ENCODE data around the gene ATAD2B.

ATAD2B gene

DNA sequence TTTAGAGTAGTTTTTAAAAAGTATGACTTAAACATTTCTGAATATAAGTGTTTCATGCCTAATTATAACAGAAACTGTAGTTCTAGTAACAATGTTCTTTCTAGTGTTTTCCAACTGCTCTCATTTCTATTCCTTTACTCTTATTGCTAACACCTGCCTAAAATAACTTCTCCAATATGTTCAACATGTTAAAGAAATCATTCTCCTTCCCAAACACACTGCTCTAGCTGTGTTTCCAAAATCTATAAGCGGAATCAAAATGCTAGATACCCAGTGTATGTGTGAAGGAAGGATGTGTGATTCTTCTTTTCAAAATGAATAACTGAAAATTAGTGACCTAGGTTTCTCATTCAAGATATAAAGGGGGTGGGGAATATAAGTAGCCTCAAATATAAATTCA is 89.1 kb downstream of the ATAD2B start:
- DNase-seq (ENCODE audit: low read depth in 2 of 2) = no peak

GRCh38 chr2:23836971-23837565 is 89.9 kb downstream of the ATAD2B start:
- no peak for DNase-seq (ENCODE audit: low read depth in 2 of 2)

GRCh38 chr2:23836505-23836904 is 90.4 kb downstream of the ATAD2B start:
- DNase-seq (ENCODE audit: low read depth in 2 of 2) = no peak

- no peak for DNase-seq (ENCODE audit: low read depth in 2 of 2)
These were observed 90.9 kb downstream of the ATAD2B start for GRCh38 chr2:23835988-23836387.

- no peak for DNase-seq (ENCODE audit: low read depth in 2 of 2)
These were observed 91.5 kb downstream of the ATAD2B start for GRCh38 chr2:23835423-23835822.

DNA sequence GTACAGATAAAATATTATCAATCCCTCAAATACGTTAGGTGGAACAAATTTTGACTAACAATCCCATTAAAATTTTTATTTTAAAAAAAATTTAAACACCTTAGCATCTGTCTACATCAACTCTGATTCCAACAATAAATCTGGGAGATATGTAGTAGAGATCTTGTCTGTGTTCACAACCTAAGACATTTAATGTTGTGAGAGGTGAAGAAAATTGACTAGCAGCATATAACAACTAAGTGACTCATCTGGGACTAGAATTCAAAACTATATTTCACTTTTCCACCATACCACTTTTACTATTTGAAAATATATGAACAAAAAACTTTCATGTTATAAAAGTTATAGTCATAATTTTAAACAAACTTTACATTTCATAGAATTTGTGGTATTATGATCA is 97.9 kb downstream of the ATAD2B start:
- DNase-seq (ENCODE audit: low read depth in 2 of 2) = no peak

GRCh38 chr2:23828256-23828980 is 98.5 kb downstream of the ATAD2B start:
- no peak for DNase-seq (ENCODE audit: low read depth in 2 of 2)

DNA sequence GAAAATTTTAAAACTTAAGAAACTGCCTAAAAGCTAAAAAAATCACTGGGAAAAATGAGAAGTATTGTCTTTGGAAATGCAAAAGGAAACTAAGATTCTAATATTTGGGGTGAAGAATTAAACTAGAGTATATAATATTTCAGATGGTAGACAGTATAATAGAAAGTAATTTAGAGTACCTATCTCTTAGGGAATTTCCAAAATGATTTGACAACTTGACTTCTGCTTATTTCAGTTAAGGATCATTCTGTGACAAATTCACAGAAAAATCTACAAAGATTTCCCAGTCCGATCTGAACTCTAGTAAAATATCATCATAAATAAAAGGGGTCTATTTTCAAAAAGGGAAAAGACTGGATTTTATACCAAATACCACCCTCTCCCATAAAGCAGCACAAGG is 99.6 kb downstream of the ATAD2B start:
- no peak for DNase-seq (ENCODE audit: low read depth in 2 of 2)

DNA sequence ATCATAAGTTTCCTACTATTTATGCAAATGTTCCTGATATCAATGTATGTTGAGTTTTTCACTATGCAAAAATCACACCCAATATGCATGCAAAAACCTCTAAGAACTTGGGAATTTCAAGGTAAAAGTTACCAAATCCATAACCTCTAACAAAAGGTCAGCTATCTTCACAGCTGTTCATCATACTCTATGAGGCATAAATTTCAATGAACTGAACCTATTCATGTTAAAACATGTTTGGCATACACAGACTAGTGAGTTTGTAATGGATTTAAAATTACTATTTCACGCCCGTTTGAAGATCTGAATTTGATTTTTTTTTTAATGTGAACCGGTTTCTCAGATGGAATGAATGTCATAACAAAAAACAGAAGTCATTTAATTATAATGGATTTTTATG is 100.2 kb downstream of the ATAD2B start:
- DNase-seq (ENCODE audit: low read depth in 2 of 2) = no peak

DNA sequence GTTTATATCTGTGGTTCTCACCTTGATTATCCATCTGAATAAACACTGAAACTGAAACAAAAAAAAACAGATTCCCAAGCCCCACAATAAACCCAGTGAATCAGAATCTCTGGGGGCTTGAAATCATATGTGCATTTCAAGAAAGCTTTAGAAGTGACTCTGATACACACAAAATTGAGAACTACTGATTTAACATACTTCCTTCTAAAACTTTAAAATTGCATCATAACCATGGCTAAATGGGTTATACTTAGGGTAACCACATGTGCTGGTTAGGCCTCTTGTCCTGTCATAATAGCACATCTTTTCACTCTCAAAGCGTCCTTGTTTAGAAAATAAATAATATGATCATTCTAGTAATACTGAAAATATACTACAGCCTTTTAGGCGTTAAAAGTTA is 100.9 kb downstream of the ATAD2B start:
- no peak for DNase-seq (ENCODE audit: low read depth in 2 of 2)

DNA sequence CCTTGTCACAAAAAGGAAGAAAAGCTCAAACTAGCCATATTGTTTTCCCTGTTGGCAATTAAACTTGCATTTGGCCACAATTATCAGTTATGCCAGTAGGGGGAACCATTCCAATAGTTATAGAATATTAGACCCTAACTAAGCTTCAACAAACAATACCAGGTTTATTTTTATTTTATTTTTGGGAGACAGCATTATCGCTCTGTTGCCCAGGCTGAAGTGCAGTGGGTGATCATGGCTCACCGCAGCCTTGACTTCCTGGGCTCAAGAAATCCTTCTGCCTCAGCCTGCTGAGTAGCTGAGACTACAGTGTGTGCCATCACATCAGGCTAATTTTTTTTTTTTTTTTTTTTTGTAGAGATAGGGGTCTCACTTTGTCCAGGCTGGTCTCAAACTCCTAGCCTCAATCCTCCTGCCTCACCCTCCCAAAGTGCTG is 102.1 kb downstream of the ATAD2B start:
- no peak for DNase-seq (ENCODE audit: low read depth in 2 of 2)

GRCh38 chr2:23823863-23824262 is 103.1 kb downstream of the ATAD2B start:
- no peak for DNase-seq (ENCODE audit: low read depth in 2 of 2)

GRCh38 chr2:23814963-23815362 is 112.0 kb downstream of the ATAD2B start:
- no peak for DNase-seq (ENCODE audit: low read depth in 2 of 2)

DNA sequence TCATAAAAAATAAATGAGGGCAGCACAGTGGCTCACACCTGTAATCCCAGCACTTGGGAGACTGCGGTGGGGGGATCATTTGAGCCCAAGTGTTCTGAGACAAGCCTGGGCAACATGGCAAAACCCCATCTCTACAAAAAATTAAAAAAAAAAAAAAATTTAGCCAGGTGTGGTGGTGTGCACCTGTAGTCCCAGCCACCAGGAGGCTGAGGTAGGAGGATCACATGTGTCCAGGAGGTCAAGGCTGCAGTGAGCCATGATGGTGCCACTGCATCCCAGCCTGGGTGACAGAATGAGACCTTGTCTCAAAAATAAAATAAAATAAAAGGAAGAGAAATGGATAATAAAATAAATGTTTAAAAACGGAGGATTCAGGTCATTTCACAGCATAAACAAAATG is 113.5 kb downstream of the ATAD2B start:
- no peak for DNase-seq (ENCODE audit: low read depth in 2 of 2)

GRCh38 chr2:23809150-23809549 is 117.8 kb downstream of the ATAD2B start:
- no peak for DNase-seq (ENCODE audit: low read depth in 2 of 2)

GRCh38 chr2:23806665-23807249 is 120.2 kb downstream of the ATAD2B start:
- no peak for DNase-seq (ENCODE audit: low read depth in 2 of 2)

DNA sequence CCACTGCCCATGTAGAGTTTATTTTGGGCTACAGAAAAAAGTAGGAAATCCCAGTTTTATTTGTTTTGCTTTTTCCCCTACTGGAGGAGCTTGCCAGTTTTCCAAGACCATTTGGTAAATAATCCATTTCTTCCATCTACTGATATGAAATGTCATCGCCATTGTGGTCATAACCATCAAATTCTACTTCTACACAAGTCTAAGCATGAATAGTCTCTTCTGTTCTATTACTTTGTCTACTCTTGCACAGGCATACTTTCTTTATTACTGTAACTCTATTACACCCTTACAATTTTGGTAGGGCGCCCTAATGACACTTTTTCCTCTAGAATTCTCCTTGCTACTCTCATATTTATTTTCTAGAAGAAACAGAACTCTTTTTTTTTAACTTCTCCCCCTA is 120.7 kb downstream of the ATAD2B start:
- DNase-seq (ENCODE audit: low read depth in 2 of 2) = no peak

- no peak for DNase-seq (ENCODE audit: low read depth in 2 of 2)
These were observed 122.9 kb downstream of the ATAD2B start for GRCh38 chr2:23803965-23804542.

DNA sequence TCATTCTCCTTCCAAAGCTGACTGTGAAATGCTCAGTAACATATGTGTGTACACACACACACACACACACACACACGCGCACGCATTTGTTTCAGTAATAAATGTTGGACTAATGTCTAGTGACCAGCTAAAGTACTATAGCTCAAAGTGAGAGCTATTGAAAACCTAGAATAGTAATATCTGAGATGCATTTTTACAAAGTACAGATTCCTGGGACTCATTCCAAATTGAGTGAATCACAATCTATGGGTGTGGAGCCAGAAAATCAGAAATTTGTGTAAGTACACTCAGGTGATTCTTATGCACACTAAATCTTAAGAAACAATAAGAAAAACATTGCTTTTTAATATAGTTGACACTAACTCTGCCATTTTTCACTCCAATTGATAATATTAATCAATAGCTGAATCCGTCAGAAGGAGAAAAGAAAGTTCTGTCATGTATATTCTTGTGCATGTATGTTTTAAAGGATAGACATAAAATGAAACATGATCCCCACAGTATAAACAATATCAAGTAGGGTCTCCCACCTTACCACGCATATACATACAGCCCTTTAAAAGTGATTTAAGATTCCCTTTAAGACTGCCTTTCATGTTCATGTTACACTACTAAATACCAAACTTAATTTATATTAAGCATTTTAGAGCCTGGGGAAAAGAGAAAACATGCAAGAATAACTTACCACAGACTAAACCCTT is 123.5 kb downstream of the ATAD2B start:
- no peak for DNase-seq (ENCODE audit: low read depth in 2 of 2)

- DNase-seq (ENCODE audit: low read depth in 2 of 2) = no peak
These were observed 125.5 kb downstream of the ATAD2B start for GRCh38 chr2:23801396-23801795.

DNA sequence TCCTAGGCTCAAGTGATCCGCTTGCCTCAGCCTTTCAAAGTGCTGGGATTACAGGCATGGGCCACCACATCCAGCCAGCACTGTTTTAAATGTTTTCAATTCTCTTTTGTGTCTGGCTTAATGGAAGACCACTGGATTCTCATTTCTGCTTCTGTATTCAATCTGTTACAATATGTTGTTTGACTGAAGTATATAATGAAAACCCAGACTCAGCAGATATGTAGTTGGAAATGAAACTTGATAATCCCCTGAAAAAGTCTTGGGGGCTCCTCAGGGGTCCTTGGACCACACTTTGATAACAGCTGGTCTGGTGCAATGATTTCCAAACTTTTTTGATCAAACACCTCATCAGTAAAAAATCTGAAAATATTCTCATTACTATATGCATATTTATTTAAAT is 132.7 kb downstream of the ATAD2B start:
- no peak for DNase-seq (ENCODE audit: low read depth in 2 of 2)

- DNase-seq (ENCODE audit: low read depth in 2 of 2) = no peak
These were observed 133.4 kb downstream of the ATAD2B start for GRCh38 chr2:23793476-23793875.
